ENCODE measurements around the gene COX6B2. TPM values are rescaled to one million over a fixed set of nuclear protein-coding genes. Genes with fewer than 3 reads are reported as not detected.

COX6B2 gene, protein sequence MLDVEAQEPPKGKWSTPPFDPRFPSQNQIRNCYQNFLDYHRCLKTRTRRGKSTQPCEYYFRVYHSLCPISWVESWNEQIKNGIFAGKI
- total RNA-seq (2022; extraction: Qiagen RNA extraction; ENCODE audit: low read depth): 0.83 to 1.5 TPM (median 1.1 TPM) in 5 replicates

DNA sequence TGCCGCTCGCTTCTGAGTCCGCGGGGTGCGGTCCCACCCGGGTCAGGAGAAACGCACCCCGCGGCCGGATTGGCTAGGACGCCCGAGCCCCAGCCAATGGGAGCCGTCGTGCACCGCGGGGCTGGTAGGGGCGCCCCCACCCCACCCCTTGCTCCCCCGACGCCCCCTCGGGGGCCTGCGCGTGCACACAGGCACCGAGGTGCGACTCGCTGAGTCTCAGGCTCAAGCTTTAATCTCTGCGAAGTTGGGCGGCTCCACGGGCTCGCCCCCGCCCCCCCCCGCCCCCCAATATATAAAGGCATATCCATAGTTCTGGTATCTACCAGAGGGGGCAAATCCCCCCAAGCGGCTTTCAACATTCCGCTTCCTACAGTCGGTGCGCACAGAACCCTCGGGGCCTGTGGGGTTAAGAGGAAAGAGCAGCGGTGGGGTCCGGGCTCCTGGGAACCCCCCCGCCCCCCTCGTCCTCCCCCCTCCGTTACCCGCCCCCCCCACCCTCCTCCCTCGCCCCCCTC, at the start of gene COX6B2:
TSS of gene COX6B2 (minus strand) at position 22 of the 515 bp plus-strand sequence. CDS start 198 bp downstream, outside the sequence.

DNA sequence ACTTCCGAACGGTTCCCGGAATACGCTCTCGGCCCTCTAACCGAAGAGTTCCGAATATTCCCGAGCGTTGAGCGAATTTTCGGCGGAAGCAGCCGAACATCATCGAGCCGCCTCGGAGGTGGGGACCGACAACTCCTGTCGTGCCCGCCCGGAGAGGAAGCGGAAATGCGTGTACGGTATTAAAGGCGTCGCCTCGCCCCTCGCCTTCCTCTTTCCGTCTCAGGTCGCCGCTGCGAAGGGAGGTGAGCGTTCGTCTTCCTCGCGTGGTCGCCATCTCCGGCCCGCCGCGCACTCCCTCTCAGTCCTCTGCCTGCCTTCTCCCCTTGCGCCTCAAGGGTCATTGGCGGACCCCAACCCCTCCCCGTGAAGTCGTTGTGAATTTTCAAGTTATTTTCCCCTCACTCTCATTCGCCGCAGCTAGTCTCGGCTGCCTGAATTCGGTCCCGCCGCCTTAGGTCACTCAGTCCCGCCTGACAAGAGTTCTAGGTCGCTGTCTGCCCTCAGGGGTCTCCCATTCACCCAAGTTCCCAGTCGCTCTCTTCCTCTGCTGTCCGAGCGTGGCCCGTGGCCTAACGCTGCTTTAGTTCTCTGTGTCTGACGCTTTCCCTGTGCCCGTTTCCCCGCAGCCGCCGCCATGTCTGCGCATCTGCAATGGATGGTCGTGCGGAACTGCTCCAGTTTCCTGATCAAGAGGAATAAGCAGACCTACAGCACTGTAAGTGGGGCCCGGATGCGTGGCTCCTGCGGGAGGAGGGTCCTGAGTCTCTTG, 31.4 kb upstream of the COX6B2 start, which contains the start of gene RPL28:
TSS of gene RPL28 (plus strand) at position 209 of the 769 bp plus-strand sequence. CDS start at position 635, 426 bp downstream.

DNA sequence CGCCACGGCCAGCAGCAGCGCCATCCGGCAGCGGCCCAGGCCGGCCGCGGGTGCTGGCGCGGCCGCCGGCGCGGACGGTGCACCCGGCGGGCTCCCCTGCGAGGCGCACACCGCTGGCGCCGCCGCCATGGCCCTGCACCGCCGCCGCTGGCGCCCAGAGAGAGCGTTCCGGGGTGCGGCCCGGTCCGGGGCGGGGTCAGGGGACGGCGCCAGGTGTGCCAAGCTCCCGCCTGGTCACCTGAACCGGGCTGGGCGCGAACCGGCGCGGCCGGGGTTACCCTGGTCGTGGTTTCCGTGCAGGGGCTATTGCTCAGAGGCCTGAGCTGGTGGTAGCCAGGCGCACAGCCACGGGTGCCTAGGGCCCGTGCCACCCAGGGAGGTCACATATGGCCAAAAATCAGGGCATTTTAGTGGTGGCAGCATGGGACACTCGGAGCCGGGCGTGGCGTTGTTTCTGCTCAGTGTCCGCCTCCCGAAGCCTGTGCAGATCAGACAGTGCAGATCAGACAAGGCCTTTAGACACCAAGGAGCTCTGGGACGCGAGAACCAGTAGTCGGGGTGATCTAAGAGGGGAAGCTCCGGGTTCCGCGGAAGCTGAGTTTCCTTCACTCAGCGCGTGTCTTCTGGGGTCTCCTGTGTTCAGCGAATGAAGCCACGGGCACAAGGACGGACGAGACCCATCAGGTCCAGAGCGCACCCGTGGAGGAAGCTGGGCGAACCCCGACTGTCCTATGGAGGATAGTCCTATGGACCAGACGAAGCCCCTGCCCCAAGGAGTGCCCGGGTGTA, 29.8 kb upstream of the COX6B2 start, which contains the start of gene TMEM238:
TSS of gene TMEM238 (minus strand) at position 162 of the 789 bp plus-strand sequence. CDS start at position 129, 33 bp downstream.

DNA sequence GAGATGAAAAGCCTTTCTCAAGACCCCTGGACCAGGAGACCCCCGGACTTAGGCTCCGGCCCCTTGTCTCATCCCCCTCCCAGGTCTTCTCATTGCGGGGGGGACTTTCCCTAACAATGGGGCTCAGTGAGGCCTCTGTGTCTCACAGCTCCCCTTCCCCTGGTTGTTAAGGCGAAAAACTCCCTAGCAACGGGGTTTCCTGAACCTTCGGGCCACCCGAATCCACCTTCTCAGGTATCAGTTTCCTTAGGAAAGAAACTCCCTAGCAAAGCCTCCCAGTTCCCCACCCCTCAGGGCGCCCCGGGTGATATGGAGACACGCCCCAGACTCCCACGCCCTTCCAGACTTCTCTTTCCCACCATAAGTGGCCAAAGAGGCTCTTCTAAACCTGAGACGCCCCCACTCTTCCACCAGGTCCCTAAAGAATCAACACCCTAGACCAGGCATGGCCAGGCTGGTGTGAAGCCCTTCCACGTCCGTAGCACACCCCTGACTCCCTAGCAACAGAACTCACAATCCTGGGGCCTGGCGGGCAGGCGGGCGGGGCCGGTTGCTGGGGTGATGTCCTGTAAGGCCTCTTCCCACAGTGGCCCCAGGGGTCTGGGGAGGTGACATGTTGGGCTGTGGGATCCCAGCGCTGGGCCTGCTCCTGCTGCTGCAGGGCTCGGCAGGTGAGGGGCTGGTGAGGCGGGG, 21.9 kb upstream of the COX6B2 start, which contains the start of gene TMEM190:
TSS of gene TMEM190 (plus strand) at position 586 of the 693 bp plus-strand sequence. CDS start at position 614, 28 bp downstream.

DNA sequence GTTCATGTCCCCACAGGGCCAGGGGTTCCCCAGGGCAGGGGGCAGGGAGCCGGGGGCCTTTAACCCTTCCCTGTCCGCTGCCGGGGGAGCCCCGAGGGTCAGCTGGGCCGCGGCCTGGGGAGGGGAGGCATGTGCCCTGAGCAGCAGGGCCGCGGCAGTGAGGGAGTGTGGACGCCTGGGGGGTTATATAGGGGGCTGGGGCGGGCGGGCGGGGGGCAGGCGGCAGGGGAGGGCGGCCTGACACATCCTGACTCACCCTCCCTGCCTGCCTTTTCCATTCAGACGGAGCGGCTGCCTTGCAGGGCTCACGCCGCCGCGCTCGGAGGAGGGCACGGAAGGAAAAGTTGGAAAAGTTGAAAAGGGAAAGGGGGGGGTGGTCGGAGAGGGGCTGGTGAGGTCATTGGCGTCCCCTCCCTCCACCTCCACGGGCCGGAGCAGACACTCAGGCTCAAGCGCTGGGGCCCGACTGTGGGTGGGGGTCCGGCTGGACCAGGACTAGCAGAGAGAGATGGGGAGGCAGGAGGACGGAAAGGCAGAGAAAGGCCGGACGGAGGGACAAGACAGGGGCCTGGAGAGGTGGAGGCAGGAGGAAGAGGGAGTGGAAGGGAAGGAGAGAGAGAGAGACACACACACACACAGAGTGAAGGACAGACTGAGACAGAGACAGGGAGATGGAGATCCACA, 15.9 kb upstream of the COX6B2 start, which contains the start of gene IL11:
TSS of gene IL11 (minus strand) at position 159 of the 684 bp plus-strand sequence. CDS start at position 6, 153 bp downstream.

DNA sequence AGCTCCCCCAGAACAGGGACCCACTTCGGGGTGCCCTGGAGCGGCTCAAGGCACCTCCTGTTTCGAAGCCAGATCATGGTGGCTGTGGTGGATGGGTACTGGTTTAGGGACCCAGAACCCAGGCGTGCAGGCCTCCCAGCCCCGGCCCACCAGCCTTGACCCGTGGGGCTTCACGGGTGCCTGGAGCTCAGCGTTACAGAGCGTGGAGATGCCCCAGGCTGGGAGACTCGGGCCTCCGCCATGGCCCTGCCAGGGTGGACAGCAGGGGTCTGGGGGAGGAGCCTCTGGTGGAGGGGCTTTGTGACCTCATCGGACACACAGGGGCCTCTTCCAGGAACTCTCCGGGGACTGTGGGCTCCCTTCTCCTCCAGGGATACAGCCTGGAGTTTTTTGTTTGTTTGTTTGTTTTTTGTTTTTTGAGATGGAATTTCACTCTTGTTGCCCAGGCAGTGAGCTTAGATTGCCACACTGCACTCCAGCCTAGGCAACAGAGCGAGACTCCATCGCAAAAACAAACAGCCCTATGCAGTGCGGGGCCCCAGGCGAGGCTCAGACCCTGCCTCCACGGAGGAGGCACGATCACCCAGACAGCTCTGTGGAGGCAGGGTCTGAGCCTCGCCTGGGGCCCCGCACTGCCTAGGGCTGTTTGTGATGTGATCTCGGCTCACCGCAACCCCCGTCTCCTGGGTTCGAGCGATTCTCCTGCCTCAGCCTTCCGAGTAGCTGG, 8.6 kb upstream of the COX6B2 start, which contains the start of gene GARIN5B:
TSS of gene GARIN5B (minus strand) at position 271 of the 727 bp plus-strand sequence. CDS start at position 77, 194 bp downstream.

DNA sequence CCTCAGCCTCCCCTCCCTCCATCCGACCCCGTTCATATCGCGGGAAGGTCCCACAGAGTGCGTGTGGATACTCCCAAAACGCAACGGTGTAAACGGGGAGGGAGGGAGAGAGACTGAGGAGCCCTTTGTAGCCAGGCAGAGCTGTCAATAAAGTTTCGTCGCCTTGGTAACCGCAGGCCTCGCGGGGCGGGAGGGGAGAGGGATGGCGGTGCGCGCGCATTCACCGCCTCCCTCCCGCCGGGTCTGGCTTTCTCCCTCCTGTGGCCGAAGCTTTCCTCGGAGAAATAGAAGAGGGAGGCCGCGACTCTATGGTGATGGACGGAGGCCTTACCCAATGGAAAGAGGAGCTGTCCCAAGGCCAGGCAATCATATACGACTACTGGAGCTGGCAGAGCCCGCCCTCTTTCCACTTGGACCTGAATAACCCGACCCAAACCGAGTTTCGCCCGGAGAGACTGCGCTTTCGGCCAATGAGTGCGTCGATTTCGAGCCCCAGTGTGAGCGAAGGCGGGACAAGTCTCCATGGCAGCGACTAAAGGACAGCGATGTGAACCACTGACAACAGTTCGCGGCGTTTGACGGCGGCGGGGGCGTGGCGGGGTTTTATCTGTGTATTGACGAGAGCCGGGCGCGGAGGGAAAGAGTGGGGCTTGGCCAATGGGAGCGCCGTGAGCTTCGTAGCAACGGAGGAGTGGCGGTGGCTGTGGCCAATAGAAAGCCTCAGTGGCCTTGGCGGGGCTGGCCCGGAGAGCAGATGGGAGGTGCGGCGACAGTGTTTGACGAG, 15.2 kb downstream of the COX6B2 start, which contains the start of gene KMT5C:
TSS of gene KMT5C (plus strand) at position 772 of the 784 bp plus-strand sequence. CDS start 2,061 bp downstream, outside the sequence.

DNA sequence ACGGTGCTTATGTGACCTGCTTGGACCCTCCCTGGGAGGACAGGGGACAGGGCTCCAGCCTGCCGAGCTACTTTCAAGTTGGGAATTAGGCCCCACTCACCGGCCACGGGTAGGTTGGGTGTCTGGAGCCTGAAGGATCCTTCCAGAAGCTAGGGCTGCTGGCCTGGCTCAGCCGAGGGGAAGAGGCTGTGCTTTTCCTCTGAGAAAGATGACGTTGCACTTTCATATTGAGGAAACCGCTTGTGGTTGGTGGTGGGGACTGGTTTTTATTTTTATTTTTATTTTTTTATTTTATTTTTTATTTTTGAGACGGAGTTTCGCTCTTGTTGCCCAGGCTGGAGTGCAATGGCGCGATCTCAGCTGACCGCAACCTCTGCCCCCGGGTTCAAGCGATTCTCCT, 29.3 kb downstream of the COX6B2 start, which contains the start of gene TMEM150B:
TSS of gene TMEM150B (minus strand) at position 170 of the 400 bp plus-strand sequence. CDS start 4,305 bp downstream, outside the sequence.

Other genes starting within 250 kb of the COX6B2 start
- 59.8 to 96.4 TPM (median 87.1 TPM) in 5 replicates for gene PPP1R12C, start 237.1 kb downstream of the COX6B2 start, total RNA-seq (2022; extraction: Qiagen RNA extraction; ENCODE audit: low read depth)
- 115 to 148 TPM (median 126 TPM) in 5 replicates for gene TNNT1, start 205.5 kb downstream of the COX6B2 start, total RNA-seq (2022; extraction: Qiagen RNA extraction; ENCODE audit: low read depth)
- gene TNNI3, start 197.0 kb downstream of the COX6B2 start, total RNA-seq (2022; extraction: Qiagen RNA extraction; ENCODE audit: low read depth): 6.7 to 8.9 TPM (median 7.7 TPM) in 5 replicates
- gene DNAAF3, start 188.1 kb downstream of the COX6B2 start, total RNA-seq (2022; extraction: Qiagen RNA extraction; ENCODE audit: low read depth): 5.2 to 7.2 TPM (median 6.9 TPM) in 5 replicates
- 3.0 to 4.6 TPM (median 3.5 TPM) in 5 replicates for gene SYT5, start 174.4 kb downstream of the COX6B2 start, total RNA-seq (2022; extraction: Qiagen RNA extraction; ENCODE audit: low read depth)
- 2.9 to 6.6 TPM (median 5.6 TPM) in 5 replicates for gene PTPRH, start 145.2 kb downstream of the COX6B2 start, total RNA-seq (2022; extraction: Qiagen RNA extraction; ENCODE audit: low read depth)
- 2.7 to 6.3 TPM (median 5.5 TPM) in 5 replicates for gene TMEM86B, start 126.0 kb downstream of the COX6B2 start, total RNA-seq (2022; extraction: Qiagen RNA extraction; ENCODE audit: low read depth)
- 98.6 to 127 TPM (median 124 TPM) in 5 replicates for gene PPP6R1, start 95.7 kb downstream of the COX6B2 start, total RNA-seq (2022; extraction: Qiagen RNA extraction; ENCODE audit: low read depth)
- 118 to 146 TPM (median 136 TPM) in 5 replicates for gene HSPBP1, start 74.6 kb downstream of the COX6B2 start, total RNA-seq (2022; extraction: Qiagen RNA extraction; ENCODE audit: low read depth)
- 4.3 to 6.1 TPM (median 5.0 TPM) in 5 replicates for gene BRSK1, start 70.7 kb downstream of the COX6B2 start, total RNA-seq (2022; extraction: Qiagen RNA extraction; ENCODE audit: low read depth)
- 0.06 to 0.27 TPM (median 0.19 TPM) in 3 of 5 replicates, not detected in the others for gene TMEM150B, start 29.4 kb downstream of the COX6B2 start, total RNA-seq (2022; extraction: Qiagen RNA extraction; ENCODE audit: low read depth)
- 8.1 to 12.2 TPM (median 10.3 TPM) in 5 replicates for gene KMT5C, start 14.8 kb downstream of the COX6B2 start, total RNA-seq (2022; extraction: Qiagen RNA extraction; ENCODE audit: low read depth)
- gene GARIN5B, start 8.5 kb upstream of the COX6B2 start, total RNA-seq (2022; extraction: Qiagen RNA extraction; ENCODE audit: low read depth): 0.10 to 0.25 TPM (median 0.17 TPM) in 4 of 5 replicates, not detected in the other
- gene IL11, start 15.7 kb upstream of the COX6B2 start, total RNA-seq (2022; extraction: Qiagen RNA extraction; ENCODE audit: low read depth): 79.7 to 115 TPM (median 99.1 TPM) in 5 replicates
- gene TMEM190, start 22.1 kb upstream of the COX6B2 start, total RNA-seq (2022; extraction: Qiagen RNA extraction; ENCODE audit: low read depth): 1.6 to 2.7 TPM (median 1.8 TPM) in 5 replicates
- 1.9 to 9.5 TPM (median 8.1 TPM) in 5 replicates for gene TMEM238, start 29.6 kb upstream of the COX6B2 start, total RNA-seq (2022; extraction: Qiagen RNA extraction; ENCODE audit: low read depth)
- gene RPL28, start 31.2 kb upstream of the COX6B2 start, total RNA-seq (2022; extraction: Qiagen RNA extraction; ENCODE audit: low read depth): 2,575 to 3,038 TPM (median 2,861 TPM) in 5 replicates
- gene UBE2S, start 53.1 kb upstream of the COX6B2 start, total RNA-seq (2022; extraction: Qiagen RNA extraction; ENCODE audit: low read depth): 280 to 580 TPM (median 470 TPM) in 5 replicates
- not detected in 5 replicates for gene SHISA7, start 88.6 kb upstream of the COX6B2 start, total RNA-seq (2022; extraction: Qiagen RNA extraction; ENCODE audit: low read depth)
- gene ISOC2, start 106.9 kb upstream of the COX6B2 start, total RNA-seq (2022; extraction: Qiagen RNA extraction; ENCODE audit: low read depth): 56.5 to 68.3 TPM (median 61.0 TPM) in 5 replicates
- gene C19orf85, start 110.0 kb upstream of the COX6B2 start, total RNA-seq (2022; extraction: Qiagen RNA extraction; ENCODE audit: low read depth): not detected in 5 replicates
- 4.3 to 9.6 TPM (median 8.8 TPM) in 5 replicates for gene ZNF628, start 121.9 kb upstream of the COX6B2 start, total RNA-seq (2022; extraction: Qiagen RNA extraction; ENCODE audit: low read depth)
- 40.9 to 61.3 TPM (median 58.0 TPM) in 5 replicates for gene NAT14, start 130.5 kb upstream of the COX6B2 start, total RNA-seq (2022; extraction: Qiagen RNA extraction; ENCODE audit: low read depth)
- 0.38 to 1.5 TPM (median 0.61 TPM) in 5 replicates for gene SSC5D, start 133.7 kb upstream of the COX6B2 start, total RNA-seq (2022; extraction: Qiagen RNA extraction; ENCODE audit: low read depth)
- gene SBK2, start 182.4 kb upstream of the COX6B2 start, total RNA-seq (2022; extraction: Qiagen RNA extraction; ENCODE audit: low read depth): 1.8 to 3.1 TPM (median 2.5 TPM) in 5 replicates
- gene SBK3, start 190.8 kb upstream of the COX6B2 start, total RNA-seq (2022; extraction: Qiagen RNA extraction; ENCODE audit: low read depth): 1.8 to 2.7 TPM (median 2.3 TPM) in 5 replicates
- gene ZNF579, start 226.1 kb upstream of the COX6B2 start, total RNA-seq (2022; extraction: Qiagen RNA extraction; ENCODE audit: low read depth): 16.1 to 35.4 TPM (median 25.5 TPM) in 5 replicates
- gene FIZ1, start 244.8 kb upstream of the COX6B2 start, total RNA-seq (2022; extraction: Qiagen RNA extraction; ENCODE audit: low read depth): 17.5 to 27.0 TPM (median 25.5 TPM) in 5 replicates
- gene ZNF524, start 245.6 kb upstream of the COX6B2 start, total RNA-seq (2022; extraction: Qiagen RNA extraction; ENCODE audit: low read depth): 14.0 to 19.4 TPM (median 18.4 TPM) in 5 replicates